ENCODE data around the gene SPEF2.
A peak's percentile ranks its signal among the peaks of the same experiment; 100 is the strongest.

Gene SPEF2

DNA sequence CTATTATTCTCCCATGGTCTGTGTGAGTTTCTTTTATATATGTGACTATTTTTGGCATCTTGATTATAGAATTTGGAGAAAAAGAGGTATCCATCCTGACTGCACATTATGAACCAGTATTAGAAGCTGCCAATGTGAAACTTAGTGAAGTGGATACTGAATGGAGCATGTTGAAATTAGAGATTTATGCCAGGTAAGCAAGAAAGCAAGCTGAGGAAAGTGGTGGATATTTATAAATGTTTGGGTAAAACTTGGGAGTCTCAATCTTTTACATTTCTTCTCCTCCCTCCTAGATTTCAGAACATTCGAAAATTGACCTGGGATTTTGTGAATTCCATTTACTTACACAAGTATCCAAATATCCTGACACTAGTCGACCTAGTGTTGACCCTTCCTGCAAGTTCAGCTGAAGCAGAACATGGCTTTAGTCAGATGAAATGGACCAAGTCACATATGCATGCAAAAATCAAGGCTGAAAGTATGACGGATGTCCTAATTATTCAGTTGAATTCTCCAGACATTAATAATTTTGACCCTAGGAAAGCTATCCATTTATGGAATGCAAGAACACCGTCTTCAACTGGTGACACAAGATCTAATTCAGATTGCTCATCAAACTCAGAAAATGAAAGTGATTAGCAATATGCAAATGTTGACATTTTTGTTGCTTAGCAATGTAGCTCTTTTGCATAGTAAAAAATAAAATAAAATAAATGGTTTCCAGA lies 172.2 kb downstream of the SPEF2 start:
- DNase-seq: peak; percentile 56

GRCh38 chr5:35790457-35790822 lies 172.8 kb downstream of the SPEF2 start:
- no peak for DNase-seq

GRCh38 chr5:35794328-35794619 lies 176.6 kb downstream of the SPEF2 start:
- no peak for DNase-seq

DNA sequence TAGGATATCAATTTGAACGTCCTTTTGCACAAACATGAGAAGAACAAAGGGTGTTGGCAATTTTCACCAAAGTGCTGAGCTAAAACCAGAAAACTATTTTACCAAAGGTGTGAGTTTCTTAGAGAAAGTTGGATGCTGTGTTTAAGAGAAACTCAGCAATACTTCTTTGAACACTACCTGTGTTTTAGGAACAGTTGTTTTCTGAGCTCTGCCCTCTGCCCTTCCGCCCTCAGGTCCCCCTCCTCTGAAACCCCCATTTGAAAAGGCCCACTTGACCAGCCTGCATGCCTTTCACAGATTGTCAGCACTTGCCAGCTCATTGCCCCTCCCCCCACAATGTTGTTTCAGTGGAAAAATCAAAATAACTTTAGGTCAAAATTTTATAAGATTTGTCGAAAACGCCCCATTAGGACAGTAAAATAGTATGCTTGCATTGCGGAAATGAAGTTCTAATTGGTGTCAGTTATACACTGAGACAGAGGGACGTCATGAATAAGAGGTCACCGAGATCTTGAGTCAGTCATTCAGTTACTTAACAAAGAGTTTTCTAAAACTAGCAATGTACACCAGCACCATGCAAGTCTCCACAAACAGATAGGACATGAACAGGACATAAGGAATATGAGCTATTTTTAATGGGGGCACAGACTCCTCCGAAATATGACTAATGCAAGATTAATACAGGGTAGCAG lies 177.2 kb downstream of the SPEF2 start:
- peak; percentile 77 for DNase-seq

- DNase-seq: no peak
Measured at GRCh38 chr5:35799181-35799580, 181.5 kb downstream of the SPEF2 start.

- no peak for DNase-seq
Measured at GRCh38 chr5:35799753-35800152, 182.1 kb downstream of the SPEF2 start.

DNA sequence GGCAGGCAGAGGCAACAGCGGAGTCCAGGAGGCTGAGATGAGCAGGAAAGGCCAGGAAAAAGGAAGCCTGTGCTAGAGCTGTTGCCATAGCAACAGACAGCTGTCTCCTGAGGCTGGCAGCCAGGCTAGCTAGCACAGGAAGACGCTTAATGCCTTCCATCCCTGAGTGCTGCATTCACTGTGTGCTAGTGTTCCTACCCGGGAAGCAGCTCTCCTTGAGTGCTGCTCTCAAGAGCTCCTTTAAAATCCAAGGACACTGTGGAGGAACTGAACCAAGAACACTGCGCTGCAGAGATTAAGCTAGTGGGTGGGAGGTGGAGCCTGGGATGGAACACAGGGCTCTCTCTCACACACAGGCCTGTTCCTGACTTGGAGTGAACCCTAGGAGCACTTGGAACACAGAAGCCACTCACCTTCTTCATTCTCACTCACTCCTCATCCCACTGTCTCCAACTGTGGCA lies 185.6 kb downstream of the SPEF2 start:
- no peak for DNase-seq

DNA sequence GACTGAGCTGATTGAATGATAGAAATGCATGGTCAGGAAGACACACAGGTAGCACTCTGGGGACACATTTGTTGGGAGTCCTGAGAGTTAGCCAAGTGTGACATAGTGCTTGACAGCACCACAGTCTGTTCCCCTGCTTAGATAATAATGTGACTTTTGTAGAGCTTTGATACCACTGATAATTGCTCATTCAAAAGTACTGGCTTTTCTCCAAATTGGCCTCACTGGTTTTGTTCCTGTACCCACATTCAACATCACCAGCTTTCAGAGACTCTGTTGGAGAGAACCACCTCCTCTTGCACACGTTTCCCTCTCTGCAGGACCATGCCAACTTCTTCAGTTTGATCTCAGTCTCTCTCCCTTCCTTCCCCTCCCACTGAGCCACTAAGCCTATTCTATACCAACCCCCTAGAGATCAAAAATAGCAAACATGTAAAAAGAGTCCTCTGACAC lies 186.6 kb downstream of the SPEF2 start:
- DNase-seq: no peak

- DNase-seq: no peak
Measured at GRCh38 chr5:35804841-35805240, 187.2 kb downstream of the SPEF2 start.

GRCh38 chr5:35810601-35811000 lies 192.9 kb downstream of the SPEF2 start:
- no peak for DNase-seq

- peak; percentile 91 for DNase-seq
Measured at GRCh38 chr5:35811108-35811741, 193.6 kb downstream of the SPEF2 start.

DNA sequence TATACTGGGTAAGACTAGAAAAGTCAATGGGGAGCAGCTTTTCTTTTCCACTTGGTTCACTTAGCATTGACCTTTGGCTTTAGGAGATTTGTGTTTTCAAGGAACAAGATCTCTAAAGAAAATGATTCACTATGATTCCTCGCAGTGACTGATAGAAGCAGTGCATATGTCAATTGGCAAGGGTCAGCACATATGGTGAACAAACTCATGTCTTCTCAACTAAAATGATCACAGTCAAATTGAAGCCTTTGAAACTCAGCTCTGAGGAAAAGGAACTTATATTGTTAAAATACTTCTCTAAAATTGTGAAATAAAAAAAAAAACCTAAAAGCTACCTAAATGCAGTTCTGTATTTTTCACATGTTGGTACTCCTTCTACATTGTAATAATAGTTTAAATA lies 195.9 kb downstream of the SPEF2 start:
- DNase-seq: no peak

- DNase-seq: peak; percentile 77
Measured at GRCh38 chr5:35815089-35815936, 197.7 kb downstream of the SPEF2 start.

DNA sequence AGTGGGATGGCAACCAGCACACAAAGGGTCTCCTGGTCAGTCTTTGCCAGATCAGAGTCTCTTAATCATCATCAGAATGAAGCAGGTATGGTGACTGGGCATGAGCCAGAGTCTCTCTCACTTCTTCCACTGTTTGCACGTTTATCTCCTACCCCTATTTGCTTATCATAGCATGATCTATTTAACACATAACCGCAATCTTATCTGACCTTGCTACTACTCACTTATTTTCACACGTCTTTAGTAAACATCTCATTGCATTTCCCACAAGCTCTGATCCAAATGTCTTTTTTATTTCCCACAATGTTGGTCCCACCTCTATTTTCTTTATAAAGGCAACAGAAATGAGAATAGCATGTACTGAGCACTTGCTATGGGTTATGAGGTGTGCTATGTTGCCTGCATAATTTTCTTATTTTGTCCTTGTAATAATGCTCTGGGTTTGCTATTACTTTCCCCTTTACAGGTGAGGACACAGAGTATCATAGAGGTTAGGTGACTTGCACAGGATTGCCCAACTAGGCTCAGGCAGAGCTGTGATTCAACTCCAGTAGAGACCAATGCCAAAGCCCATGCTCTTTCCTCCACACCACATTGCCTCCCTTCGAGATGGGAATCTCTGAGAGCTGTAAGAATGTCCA lies 199.3 kb downstream of the SPEF2 start:
- peak; percentile 65 for DNase-seq

DNA sequence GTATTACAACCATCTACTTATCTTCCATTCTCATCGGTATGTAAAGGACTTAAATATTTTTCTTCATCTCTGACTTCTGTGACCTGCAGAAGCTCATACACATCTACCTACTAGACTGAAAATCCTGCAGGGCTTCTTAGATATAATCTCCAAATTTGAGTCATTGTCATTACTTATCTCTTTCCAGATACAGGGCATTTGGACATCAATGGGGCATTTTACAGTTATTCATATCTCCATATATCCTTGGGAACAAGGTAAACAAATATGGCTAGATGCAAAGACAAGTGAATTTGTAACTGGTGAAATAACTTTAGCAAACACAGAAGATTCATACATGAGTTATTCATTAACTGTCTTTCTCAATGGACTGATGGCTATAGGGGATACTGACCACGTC lies 201.4 kb downstream of the SPEF2 start:
- no peak for DNase-seq

- no peak for DNase-seq
Measured at GRCh38 chr5:35819668-35820067, 202.0 kb downstream of the SPEF2 start.

GRCh38 chr5:35820735-35821134 lies 203.1 kb downstream of the SPEF2 start:
- DNase-seq: no peak

DNA sequence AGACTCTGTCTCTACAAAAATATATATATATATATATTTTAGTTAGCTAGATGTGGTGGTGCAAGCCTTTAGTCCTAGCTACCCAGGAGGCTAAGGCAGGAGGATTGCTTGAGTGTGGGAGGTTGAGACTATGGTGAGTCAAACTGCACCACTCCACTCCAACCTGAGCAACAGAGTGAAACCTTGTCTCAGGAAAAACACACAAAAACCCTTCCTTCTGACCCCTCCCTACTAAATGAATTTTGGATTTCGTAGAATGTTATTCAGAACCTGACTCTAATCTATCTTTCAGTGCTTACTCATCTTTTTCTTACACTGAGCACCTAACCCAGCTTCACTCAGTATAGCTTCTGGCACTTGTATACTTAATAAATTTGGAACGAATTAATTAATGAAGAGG lies 203.8 kb downstream of the SPEF2 start:
- peak; percentile 86 for DNase-seq

DNA sequence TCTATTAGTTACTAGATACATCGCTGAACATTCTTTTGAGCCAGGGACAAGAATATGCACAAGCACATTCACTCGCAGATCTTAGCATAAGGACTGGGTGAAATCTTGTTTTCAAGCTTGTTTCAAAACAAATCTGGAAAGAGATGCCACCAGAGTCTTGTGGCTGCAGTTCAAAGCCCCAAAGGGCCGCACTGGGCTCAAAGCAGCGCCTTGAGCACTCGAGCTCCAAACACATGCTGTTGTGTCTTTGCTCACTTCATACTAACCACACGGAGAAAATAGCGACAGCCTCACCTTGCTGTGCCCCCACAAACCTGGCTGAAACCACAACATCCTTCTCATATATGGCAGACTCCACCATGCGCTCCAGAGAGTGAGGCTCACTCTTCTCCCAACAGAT lies 204.8 kb downstream of the SPEF2 start:
- DNase-seq: peak; percentile 77

GRCh38 chr5:35823347-35824098 lies 205.9 kb downstream of the SPEF2 start:
- no peak for DNase-seq

GRCh38 chr5:35826056-35826455 lies 208.4 kb downstream of the SPEF2 start:
- DNase-seq: peak; percentile 77

DNA sequence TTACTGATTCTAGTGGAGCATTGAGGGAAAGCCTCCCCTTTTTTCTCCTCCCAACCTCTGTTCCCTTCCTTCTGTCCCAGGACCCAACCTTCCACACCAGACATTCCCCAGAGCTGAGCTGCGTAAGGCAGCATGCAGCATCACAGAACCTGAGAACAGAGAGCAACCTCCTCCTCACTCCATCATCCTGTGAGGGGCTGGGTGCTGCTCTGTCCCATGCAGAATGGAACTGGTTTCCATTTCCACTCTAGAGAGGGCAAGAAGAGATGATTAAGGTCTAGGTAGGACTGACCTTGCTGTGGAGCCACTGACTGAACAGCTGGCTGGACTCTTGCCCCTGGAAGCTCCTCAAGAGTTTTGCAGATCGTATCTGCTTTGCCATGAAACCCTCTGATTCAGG lies 208.9 kb downstream of the SPEF2 start:
- no peak for DNase-seq
